IMR-90 (cell line): Measurements from ENCODE around the gene TMEM200A. TPM values are rescaled to one million over a fixed set of nuclear protein-coding genes. Genes with fewer than 3 reads are reported as not detected.

ENCODE experiments used
- ATAC-seq: fragments of 200-7000 bp; cut with Tn5 transposase; 2 replicates; pipeline ENCODE4 v1.9.1; 2020; ENCODE audit warnings: low read depth, mild to moderate bottlenecking, moderate library complexity
- BruUV-seq: library from RNA; stranded (reverse); fragments of 400-500 nt; replicated peaks from 2 replicates; lab custom pipeline; 2021; lab: Mats Ljungman, UMichigan
- CTCF ChIA-PET: fragments of 300-600 bp; formaldehyde crosslinking; extraction: SDS; loops from one replicate; lab custom pipeline; 2021; ENCODE audit warnings: antibody characterized with exemption; lab: Yijun Ruan, JAX
- POLR2A ChIA-PET: fragments of 300-600 bp; sonication (Branson Sonifier 250); formaldehyde crosslinking; loops from one replicate; lab custom pipeline; 2022; ENCODE audit warnings: antibody characterized with exemption; ENCODE audit not compliant: unreplicated experiment; lab: Charles Lee
- DNase-seq: peaks from one replicate; pipeline ENCODE4 v3.0.0; 2013
- H2AFZ ChIP-seq: replicated peaks from 2 replicates; pipeline ENCODE3; 2013; ENCODE audit warnings: low read length, mild to moderate bottlenecking; ENCODE audit not compliant: poor library complexity
- H2AK5ac ChIP-seq: 2 replicates; pipeline ENCODE4 v1.6.1; 2013; ENCODE audit warnings: low read depth, low read length, inconsistent platforms
- H2AK9ac ChIP-seq: replicated peaks from 2 replicates; pipeline ENCODE3; 2013; ENCODE audit warnings: mild to moderate bottlenecking, low read depth, low read length, moderate library complexity; ENCODE audit not compliant: poor library complexity
- H2BK120ac ChIP-seq: 2 replicates; pipeline ENCODE4 v1.6.1; 2013; ENCODE audit warnings: low read depth, low read length, inconsistent platforms
- H2BK15ac ChIP-seq: 3 replicates; pipeline ENCODE4 v1.6.1; 2013; ENCODE audit warnings: low read depth, low read length, inconsistent platforms
- H2BK20ac ChIP-seq: 2 replicates; pipeline ENCODE4 v1.6.1; 2013; ENCODE audit warnings: low read depth, mild to moderate bottlenecking, inconsistent platforms, low read length, moderate library complexity
- H2BK5ac ChIP-seq: 2 replicates; pipeline ENCODE4 v1.6.1; 2013; ENCODE audit warnings: mild to moderate bottlenecking, low read depth, low read length, inconsistent platforms; ENCODE audit not compliant: poor library complexity, severe bottlenecking
- H3K14ac ChIP-seq: replicated peaks from 2 replicates; pipeline ENCODE4 v1.6.1; 2013; ENCODE audit warnings: low read depth, low read length, inconsistent platforms
- H3K18ac ChIP-seq: 2 replicates; pipeline ENCODE4 v1.6.1; 2013; ENCODE audit warnings: low read depth, low read length, control low read depth
- H3K23ac ChIP-seq: 2 replicates; pipeline ENCODE4 v1.6.1; 2013; ENCODE audit warnings: low read depth, low read length, inconsistent platforms
- H3K27ac ChIP-seq: 2 replicates; pipeline ENCODE4 v1.5.1; 2013; ENCODE audit warnings: mild to moderate bottlenecking, control low read depth, low read length; ENCODE audit not compliant: insufficient read depth
- H3K27me3 ChIP-seq: 2 replicates; pipeline ENCODE4 v1.6.1; 2013; ENCODE audit warnings: low read length; ENCODE audit not compliant: control insufficient read depth, insufficient read depth
- H3K36me3 ChIP-seq: 2 replicates; pipeline ENCODE4 v1.6.1; 2013; ENCODE audit warnings: low read length, mixed read lengths; ENCODE audit not compliant: control insufficient read depth, insufficient read depth
- H3K4ac ChIP-seq: 2 replicates; pipeline ENCODE4 v1.6.1; 2013; ENCODE audit warnings: low read depth, low read length, inconsistent platforms
- H3K4me1 ChIP-seq: 2 replicates; pipeline ENCODE4 v1.6.1; 2013; ENCODE audit warnings: low read length, mixed read lengths; ENCODE audit not compliant: control insufficient read depth, insufficient read depth
- H3K4me2 ChIP-seq: 2 replicates; pipeline ENCODE4 v1.6.1; 2013; ENCODE audit warnings: low read depth, mild to moderate bottlenecking, control low read depth, low read length, moderate library complexity
- H3K4me3 ChIP-seq: 2 replicates; pipeline ENCODE4 v1.5.1; 2013; ENCODE audit warnings: low read depth, mild to moderate bottlenecking, control low read depth, low read length, moderate library complexity; ENCODE audit not compliant: insufficient read depth
- H3K56ac ChIP-seq: 2 replicates; pipeline ENCODE4 v1.6.1; 2013; ENCODE audit warnings: low read length, inconsistent platforms; ENCODE audit not compliant: insufficient read depth; ENCODE audit errors: extremely low read depth
- H3K79me1 ChIP-seq, 2 experiments: 2 replicates each; pipeline ENCODE4 v1.6.1; 2013; ENCODE audit warnings: low read length in 2 of 2, inconsistent platforms in 1 of 2, low read depth in 1 of 2
- H3K9ac ChIP-seq: 2 replicates; pipeline ENCODE4 v1.6.1; 2013; ENCODE audit warnings: low read depth, low read length, control low read depth
- H3K9me1 ChIP-seq: 2 replicates; pipeline ENCODE4 v1.6.1; 2013; ENCODE audit warnings: low read length, inconsistent platforms; ENCODE audit not compliant: insufficient read depth
- H3K9me3 ChIP-seq: 2 replicates; pipeline ENCODE4 v1.6.1; 2013; ENCODE audit warnings: low read length; ENCODE audit not compliant: control insufficient read depth, insufficient read depth
- H4K20me1 ChIP-seq: 2 replicates; pipeline ENCODE4 v1.6.1; 2013; ENCODE audit warnings: low read length, inconsistent platforms; ENCODE audit not compliant: insufficient read depth
- H4K5ac ChIP-seq: 2 replicates; pipeline ENCODE4 v1.6.1; 2013; ENCODE audit warnings: mild to moderate bottlenecking, low read depth, low read length, control low read depth
- H4K8ac ChIP-seq, 2 experiments: 2 replicates each; pipeline ENCODE4 v1.6.1; 2013; ENCODE audit warnings: low read depth in 2 of 2, low read length in 2 of 2, control low read depth in 1 of 2, inconsistent platforms in 1 of 2
- H4K91ac ChIP-seq: 2 replicates; pipeline ENCODE4 v1.6.1; 2013; ENCODE audit warnings: low read depth, low read length, inconsistent platforms; ENCODE audit not compliant: insufficient read depth
- RCOR1 ChIP-seq: IDR thresholded peaks from 2 replicates; pipeline ENCODE4 v1.6.1; 2012; ENCODE audit warnings: mild to moderate bottlenecking, low read length, improper control_type of control experiment; ENCODE audit not compliant: insufficient replicate concordance
- WGBS, 2 experiments: methylation state at CpG; one replicate each; pipeline versions ENCODE4 v1.1.5 to v1.1.7; 2013; ENCODE audit warnings: missing lambda C conversion rate in 2 of 2; ENCODE audit not compliant: insufficient read length in 1 of 2; ENCODE audit errors: extremely low coverage in 2 of 2; 5-methylcytosine and 5-hydroxymethylcytosine counted together
- dilution Hi-C: fragments of 300-500 bp; cut with HindIII; formaldehyde crosslinking; loops from one replicate; pipeline ENCODE4 v1.14.3; 2018; ENCODE audit warnings: low sequenced_read_pairs; ENCODE audit not compliant: unreplicated experiment
- in situ Hi-C: fragments of 300-500 bp; cut with MboI; formaldehyde crosslinking; loops from 3 replicates; pipeline ENCODE4 v1.14.3; 2019; ENCODE audit warnings: low sequenced_read_pairs, inconsistent platforms, mixed read lengths
- intact Hi-C: fragments of 100-400 bp; cut with micrococcal nuclease; formaldehyde crosslinking; loops from 2 replicates; pipeline ENCODE4 v1.10.0; 2022
- polyA plus RNA-seq, 3 experiments: library from polyadenylated mRNA; depleted of rRNA; stranded (reverse); fragments of >200 nt; gene quantifications; 2 replicates each; pipeline ENCODE4 v1.2.3, GENCODE V29; 2012; ENCODE audit warnings: low replicate concordance in 1 of 3
- total RNA-seq: library from RNA; depleted of rRNA; stranded (reverse); fragments of >200 nt; gene quantifications from 2 replicates; pipeline ENCODE4 v1.2.3, GENCODE V29; 2012

The TMEM200A gene
- total and polyA plus RNA-seq, 2 of the 4 experiments (the other 2 are of a cell fraction): 22.8 to 37.1 TPM

DNA sequence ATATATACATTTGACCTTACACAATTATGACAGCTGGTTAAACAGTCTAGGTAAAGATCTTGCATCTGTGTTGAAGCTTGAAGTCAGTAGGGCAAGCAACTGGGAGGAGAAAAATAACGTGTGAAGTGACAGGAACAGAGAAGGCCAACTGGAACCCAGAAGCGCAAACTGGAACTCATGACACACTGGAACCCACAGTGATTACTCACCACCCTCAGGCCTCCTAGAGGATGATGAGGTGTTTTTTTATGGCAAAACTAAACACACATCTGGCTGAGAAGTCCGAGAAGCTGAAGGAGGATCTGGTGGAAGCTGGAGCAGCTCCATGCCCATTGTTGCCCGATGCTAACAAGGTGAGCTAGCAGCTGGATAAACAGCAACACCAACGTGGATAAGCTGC is 108.1 kb downstream of the TMEM200A start:
- POLR2A ChIA-PET: no interaction called here
- Histone ChIP-seq H3K18ac (no peak overlapping the region), H2BK20ac (no peak overlapping the region), H2BK5ac (no peak overlapping the region), H3K4me2 (no peak overlapping the region), H4K91ac (no peak overlapping the region), H4K5ac (no peak overlapping the region), H3K56ac (no peak overlapping the region), H2AFZ (no peak overlapping the region), H3K9ac (no peak overlapping the region), H4K8ac (no peak overlapping the region), H3K27ac (no peak overlapping the region), H2AK9ac (no peak overlapping the region), H3K23ac (no peak overlapping the region), H3K4me3 (no peak overlapping the region), H3K79me1 (no peaks in the 10 kb centered on the region), H3K14ac (no peak overlapping the region), H2BK15ac (no peak overlapping the region), H3K4ac (no peak overlapping the region), H2AK5ac (no peak overlapping the region), H3K4me1 (peaks cover 2% of the 10 kb centered on the region; the same call in 1 of the 2 replicates), H3K36me3 (no peaks in the 10 kb centered on the region), H3K27me3 (no peaks in the 10 kb centered on the region), H3K9me1 (no peaks in the 10 kb centered on the region), H2BK120ac (no peak overlapping the region), H4K20me1 (no peaks in the 10 kb centered on the region), H3K9me3 (no peaks in the 10 kb centered on the region; the same call in 1 of the 2 replicates)
- 50% methylated on average over 2 of the region's 5 CpGs; no CpG with 5 or more reads in 1 of the 2 experiments for WGBS, 2 experiments
- dilution Hi-C loops: no loop called here
- no TSS peak for BruUV-seq
- no peak for ATAC-seq
- CTCF ChIA-PET: no interaction called here
- intact Hi-C loops: no loop called here
- in situ Hi-C loops: no loop called here
- DNase-seq: peak; percentile 69
- no peak for TF ChIP-seq RCOR1
